GM21717 (cell line): ENCODE measurements around the gene PPP1CA.
"Not testable (repeated sequence)": the region's sequence is repeated elsewhere in the genome, so short reads cannot be mapped to it uniquely, and the experiment has no call there.

Source experiments
- ATAC-seq: cut with Tn5 transposase; IDR thresholded peaks from one replicate; pipeline ENCODE4 v1.9.1; 2021; ENCODE audit warnings: mild to moderate bottlenecking, moderate library complexity; ENCODE audit not compliant: unreplicated experiment

The PPP1CA gene

GRCh38 chr11:67435031-67435726, 33.5 kb upstream of the PPP1CA start:
- ATAC-seq: no peak

DNA sequence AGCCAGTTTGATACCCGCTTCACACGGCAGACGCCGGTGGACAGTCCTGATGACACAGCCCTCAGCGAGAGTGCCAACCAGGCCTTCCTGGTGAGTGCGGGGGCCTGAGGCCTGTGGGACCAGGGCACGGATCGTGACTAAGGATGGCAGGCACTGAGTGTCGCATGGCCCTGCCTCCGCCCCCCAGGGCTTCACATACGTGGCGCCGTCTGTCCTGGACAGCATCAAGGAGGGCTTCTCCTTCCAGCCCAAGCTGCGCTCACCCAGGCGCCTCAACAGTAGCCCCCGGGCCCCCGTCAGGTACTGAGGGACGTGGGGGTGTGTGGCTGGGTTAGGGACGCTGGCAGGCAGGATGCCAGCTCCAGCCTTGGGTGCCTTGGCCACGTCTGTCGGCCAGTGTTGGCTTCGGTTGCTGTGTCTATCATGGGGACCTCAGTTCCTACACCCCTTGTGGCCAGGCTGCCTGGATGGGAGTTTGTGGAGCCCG, 32.8 kb upstream of the PPP1CA start:
- no peak for ATAC-seq

DNA sequence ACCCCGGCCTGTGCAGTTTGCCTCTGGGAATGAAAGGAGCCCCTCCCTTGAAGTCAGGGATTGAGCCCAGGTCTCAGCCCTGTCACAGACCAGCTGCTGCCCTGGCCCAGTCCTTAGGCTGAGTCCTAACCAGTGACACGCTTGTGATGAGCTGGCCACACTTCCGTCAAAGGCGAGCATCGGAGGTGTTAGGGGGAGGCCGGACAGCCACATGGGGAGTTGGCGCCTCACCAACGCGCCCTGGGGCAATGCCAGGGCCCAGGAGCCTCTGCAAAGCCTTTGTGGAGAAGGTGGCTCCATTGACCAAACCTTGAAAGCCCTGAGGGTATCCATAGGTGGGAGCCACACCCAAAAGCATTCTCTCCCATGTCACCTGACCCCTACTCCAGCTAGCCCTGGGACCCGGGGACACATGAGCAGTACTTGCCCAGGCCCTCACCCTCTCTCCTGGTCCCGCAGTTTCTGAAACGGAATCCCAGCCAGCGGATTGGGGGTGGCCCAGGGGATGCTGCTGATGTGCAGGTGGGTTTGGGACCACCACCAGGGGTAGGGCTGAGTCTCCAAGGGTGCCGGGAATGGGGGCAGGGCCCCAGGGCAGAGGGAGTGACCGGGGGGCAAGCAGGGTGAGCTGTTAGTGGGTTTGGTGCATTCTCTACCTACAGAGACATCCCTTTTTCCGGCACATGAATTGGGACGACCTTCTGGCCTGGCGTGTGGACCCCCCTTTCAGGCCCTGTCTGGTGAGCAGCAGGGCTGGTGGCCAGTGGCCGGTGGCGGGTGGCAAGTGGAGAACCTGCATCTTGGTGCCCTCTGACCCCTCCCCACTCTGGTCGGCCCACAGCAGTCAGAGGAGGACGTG, 32.1 kb upstream of the PPP1CA start:
- no peak for ATAC-seq

DNA sequence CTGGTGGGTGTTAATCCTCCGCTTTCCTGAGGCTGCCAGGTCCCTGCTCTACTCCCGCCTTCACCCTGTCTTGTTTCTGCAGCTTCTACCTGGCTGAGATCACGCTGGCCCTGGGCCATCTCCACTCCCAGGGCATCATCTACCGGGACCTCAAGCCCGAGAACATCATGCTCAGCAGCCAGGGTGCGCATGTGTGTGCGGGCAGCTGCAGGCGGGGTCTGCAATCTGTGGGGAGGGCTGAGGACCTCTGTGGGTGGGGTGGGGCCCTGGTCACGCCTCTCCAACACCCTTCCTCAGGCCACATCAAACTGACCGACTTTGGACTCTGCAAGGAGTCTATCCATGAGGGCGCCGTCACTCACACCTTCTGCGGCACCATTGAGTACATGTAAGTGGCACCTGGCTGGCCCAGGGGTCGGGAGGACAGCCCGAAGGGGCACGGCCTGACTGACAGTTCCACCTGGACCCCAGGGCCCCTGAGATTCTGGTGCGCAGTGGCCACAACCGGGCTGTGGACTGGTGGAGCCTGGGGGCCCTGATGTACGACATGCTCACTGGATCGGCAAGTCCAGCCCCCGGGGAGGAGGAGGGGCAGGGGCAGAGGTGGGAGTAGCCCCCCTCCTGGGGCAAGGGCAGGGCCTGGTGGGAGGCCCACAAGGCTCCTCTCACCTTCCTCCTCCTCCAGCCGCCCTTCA, 31.1 kb upstream of the PPP1CA start:
- no peak for ATAC-seq

DNA sequence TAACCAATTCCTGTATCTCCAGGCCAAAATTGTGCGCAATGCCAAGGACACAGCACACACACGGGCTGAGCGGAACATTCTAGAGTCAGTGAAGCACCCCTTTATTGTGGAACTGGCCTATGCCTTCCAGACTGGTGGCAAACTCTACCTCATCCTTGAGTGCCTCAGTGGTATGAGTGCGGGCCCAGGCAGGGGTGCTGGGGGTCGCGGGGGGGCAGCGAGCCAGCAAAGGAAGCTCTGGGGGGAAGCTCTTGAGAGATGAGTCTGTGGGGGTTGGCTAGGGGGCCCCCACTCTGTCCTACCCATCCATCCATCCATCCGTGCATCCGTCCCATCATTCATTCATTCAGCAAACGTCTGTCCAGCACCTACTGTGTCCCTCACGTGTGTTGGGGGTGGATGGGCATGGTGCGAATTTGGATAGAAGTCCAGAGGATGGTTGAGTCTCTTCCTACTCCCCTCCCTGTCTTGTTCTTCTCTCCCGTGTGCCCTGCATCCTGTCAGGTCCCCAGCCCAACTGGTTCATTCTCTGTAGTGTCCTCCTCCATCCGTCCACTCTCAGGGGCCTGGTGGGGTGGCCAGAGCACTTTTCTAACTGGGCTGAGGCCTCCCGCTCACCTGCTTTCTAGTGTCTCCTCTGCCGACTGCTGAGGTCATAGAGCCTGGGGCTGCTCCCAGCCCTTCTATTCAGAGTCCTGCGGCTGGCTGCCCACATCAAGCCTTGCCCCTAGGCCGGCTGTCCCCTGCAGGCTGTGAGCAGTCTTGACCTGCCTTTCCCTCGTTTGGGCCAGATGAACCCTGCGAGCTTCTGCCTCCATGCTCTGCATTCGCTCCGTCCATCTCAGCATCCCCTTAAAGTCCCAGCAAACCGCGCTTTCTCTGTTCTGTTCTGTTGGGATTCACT, 29.9 kb upstream of the PPP1CA start:
- no peak for ATAC-seq

DNA sequence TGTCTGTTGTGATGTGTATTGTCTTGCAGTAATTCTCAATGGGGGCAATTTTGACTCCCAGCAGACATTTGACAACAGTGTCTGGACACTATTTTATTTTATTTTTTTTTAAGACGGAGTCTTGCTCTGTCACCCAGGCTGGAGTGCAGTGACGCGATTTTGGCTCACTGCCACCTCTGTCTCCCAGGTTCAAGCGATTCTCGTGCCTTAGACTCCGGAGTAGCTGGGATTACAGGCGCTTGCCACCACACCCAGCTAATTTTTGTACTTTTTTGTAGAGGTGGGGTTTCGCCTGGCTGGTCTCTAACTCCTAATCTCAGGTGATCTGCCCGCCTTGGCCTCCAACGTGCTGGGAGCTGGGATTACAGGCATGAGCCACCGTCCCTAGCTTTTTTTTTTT, 28.1 kb upstream of the PPP1CA start:
- ATAC-seq: no peak

GRCh38 chr11:67429038-67429668, 27.5 kb upstream of the PPP1CA start:
- ATAC-seq: no peak

DNA sequence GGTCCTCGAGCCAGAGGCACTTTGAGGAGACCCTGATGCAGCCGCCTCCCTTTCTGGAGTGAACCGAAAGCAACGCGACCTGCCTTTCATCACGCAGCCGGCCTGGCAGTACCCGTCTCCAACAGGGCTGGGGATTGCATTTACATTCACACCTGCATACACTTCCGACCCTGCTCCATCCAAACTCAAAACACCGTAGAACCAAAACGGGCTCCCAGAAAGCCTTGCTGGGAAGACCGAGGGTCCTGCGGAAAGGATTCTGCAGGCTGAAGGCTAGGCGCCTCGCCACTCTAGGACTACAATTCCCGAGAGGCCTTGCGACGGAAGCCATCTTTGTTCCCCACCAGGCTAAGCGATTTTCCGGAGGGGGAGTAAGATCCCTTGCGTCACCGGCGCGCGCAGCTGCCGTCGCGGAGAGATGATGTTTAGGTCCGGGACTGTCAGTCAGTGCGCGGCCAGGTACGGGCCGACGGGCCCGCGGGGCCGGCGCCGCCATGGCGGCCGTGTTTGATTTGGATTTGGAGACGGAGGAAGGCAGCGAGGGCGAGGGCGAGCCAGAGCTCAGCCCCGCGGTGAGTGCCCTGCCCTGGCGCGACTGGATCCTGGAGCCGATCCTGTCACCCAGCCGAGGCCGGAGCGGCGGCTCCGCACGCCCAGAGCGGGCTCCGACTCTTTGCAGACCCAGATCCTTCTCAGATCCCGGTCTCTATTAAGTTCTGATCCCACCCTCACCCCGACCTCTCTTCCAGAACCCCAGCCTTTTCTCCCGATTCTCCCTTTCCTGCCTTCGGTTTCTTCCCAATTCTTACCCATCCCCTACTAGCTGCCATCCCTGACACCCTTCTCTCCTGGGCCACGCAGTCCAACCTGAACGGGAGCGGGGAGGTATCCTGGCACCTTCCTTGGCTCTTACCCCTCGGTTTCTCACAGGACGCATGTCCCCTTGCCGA, 26.7 kb upstream of the PPP1CA start, which contains the start of gene RPS6KB2:
RPS6KB2 (plus strand) TSS at position 443 of the 950 bp plus-strand sequence; CDS start at position 495, 52 bp downstream.
- ATAC-seq: peak; percentile 62

- ATAC-seq: not testable (repeated sequence)
These were observed 25.8 kb upstream of the PPP1CA start for GRCh38 chr11:67427364-67427859.

- no peak for ATAC-seq
These were observed 22.4 kb upstream of the PPP1CA start for GRCh38 chr11:67423891-67424613.

DNA sequence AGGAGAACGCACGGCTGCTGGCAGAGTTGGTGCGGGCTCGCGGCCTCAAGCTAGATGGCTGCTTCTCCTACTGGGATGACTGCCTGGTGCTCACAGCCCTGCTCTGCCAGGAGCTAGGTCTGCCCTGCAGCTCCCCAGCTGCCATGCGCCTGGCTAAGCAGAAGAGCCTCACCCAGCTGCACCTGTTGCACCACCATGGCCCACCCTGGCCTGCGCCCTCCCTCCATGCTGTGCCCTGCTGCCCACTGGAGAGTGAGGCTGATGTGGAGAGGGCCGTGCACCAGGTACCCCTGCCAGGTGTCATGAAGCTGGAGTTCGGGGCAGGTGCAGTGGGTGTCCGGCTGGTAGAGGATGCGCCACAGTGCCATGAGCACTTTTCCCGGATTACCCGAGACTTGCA, 21.8 kb upstream of the PPP1CA start:
- no peak for ATAC-seq

DNA sequence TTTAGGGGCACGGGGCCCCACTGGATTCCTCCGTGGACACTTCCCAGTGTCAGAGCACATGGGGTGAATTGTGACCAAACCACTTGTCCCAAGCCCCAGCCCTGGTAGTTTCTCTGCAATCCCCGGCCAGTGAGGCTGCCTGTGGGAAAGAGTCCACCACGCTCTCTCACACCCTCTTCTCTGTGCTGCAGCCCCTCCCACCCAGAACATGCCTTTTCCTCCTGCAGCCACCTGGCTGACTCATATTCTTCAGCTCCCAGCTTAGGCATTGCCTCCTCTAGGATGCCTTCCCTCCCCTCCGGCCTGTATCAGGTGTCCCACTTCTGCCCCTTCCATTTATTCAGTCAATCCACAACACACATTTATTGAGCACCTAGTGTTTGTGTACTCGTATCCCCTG, 21.2 kb upstream of the PPP1CA start:
- no peak for ATAC-seq

DNA sequence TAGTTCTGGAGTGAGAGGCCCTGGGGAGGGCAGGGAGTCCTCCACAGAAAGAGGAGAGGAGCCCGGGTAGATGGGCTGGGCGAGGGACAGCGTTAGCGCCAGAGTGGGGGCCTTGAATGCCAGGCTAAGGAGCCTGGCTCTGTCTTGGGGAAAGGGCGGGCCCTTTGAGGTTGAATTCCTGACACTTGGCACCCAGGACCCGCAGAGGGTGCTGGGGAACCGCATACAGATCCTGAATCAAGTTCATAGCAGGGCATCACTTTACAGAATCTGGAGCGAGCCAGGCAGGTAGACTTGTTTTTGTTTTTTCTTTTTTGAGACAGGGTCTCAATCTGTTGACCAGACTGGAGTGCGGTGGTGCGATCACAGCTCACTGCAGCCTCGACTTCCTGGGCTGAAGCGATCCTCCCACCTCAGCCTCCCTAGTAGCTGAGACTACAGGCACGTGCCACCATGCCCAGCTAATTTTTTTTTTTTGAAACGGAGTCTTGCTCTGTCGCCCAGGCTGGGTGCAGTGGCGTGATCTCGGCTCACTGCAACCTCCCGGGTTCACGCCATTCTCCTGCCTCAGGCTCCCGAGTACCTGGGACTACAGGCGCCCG, 19.9 kb upstream of the PPP1CA start:
- ATAC-seq: no peak

GRCh38 chr11:67420646-67421429, 19.2 kb upstream of the PPP1CA start:
- peak; percentile 79 for ATAC-seq

GRCh38 chr11:67420147-67420645, 18.5 kb upstream of the PPP1CA start:
- ATAC-seq: no peak

DNA sequence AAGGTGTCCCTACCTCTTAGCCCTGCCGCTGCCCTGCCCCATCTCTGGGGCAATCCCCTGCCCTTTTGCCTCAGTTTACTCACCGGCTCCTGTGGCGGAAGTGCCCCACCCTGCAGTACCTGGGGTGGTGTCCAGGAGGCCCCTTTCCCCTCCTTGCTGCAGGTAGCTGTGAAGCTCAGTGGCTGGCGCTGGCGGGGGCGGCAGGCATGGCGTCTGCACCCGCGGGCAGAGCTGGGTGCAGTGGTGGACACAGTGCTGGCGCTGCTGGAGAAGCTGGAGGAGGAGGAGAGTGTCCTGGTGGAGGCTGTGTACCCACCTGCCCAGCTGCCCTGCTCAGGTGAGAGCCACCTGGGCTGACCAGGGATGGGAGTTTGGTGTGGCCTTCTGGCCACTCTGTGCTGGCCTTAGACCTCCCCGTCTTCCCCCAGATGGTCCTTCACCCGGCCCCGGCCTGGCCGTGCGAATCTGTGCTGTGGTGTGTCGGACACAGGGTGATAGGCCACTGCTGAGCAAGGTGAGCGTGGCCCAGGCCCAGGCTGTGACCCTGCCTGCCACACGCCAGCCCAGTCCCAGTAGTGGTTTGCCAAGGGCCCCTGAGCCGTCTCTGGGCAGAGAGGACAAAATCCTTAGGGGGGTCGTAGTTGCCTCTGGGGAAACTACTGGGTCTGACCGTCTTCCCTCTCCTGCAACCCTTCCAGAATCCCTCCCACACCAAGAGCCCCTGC, 17.8 kb upstream of the PPP1CA start:
- no peak for ATAC-seq
